K562 (cell line): Measurements from ENCODE around the gene WNT11. TPM values are rescaled to one million over a fixed set of nuclear protein-coding genes. Genes with fewer than 3 reads are reported as not detected.

Source experiments
- ATAC-seq: fragments of 200-7000 bp; cut with Tn5 transposase; 3 replicates; pipeline ENCODE4 v1.9.1; 2020; ENCODE audit warnings: moderate library complexity
- BruUV-seq: library from RNA; stranded (reverse); fragments of 400-500 nt; replicated peaks from 2 replicates; lab custom pipeline; 2021; lab: Mats Ljungman, UMichigan
- CTCF ChIA-PET: fragments of 300-600 bp; formaldehyde crosslinking; extraction: SDS; loops from one replicate; lab custom pipeline; 2021; ENCODE audit warnings: low intra/inter-chr PET ratio; lab: Yijun Ruan, JAX
- POLR2A ChIA-PET: fragments of 300-600, 350-650 bp; sonication (Branson Sonifier 250); formaldehyde crosslinking; extraction: SDS; loops from one replicate; lab custom pipeline; 2021; ENCODE audit warnings: antibody characterized with exemption, inconsistent platforms; lab: Yijun Ruan, JAX
- DNase-seq, 4 experiments: peaks; one replicate each; pipeline versions ENCODE4 v3.0.0 to v3.0.0-alpha.2; 2011 to 2018; ENCODE audit warnings: low spot score in 3 of 4, mixed read lengths in 3 of 4; ENCODE audit errors: extremely low read depth in 1 of 4
- FAIRE-seq: peaks from 2 replicates; lab custom pipeline; 2011; peaks lifted over from hg19 to GRCh38; lab: Jason Lieb, UNC
- H2AFZ ChIP-seq: 2 replicates; pipeline ENCODE4 v1.6.0; 2011; ENCODE audit warnings: low read depth, low read length, control low read depth, inconsistent platforms
- H3K27ac ChIP-seq: fragments of 200-600 bp; 3 replicates; pipeline ENCODE4 v1.8.0; 2011; ENCODE audit warnings: low read depth, mild to moderate bottlenecking, control low read depth, inconsistent platforms, low read length, moderate library complexity, mixed read lengths; ENCODE audit errors: extremely low read depth
- H3K27me3 ChIP-seq, 2 experiments: fragments of 300-600 bp in 1 of 2; 2 replicates in 1 of 2; 3 replicates in 1 of 2; pipeline versions ENCODE4 v1.6.0 to v1.8.0; 2011; ENCODE audit warnings: inconsistent platforms in 2 of 2, low read length in 2 of 2, mild to moderate bottlenecking in 1 of 2, mixed read lengths in 1 of 2, moderate library complexity in 1 of 2; ENCODE audit not compliant: control insufficient read depth in 2 of 2, insufficient read depth in 2 of 2
- H3K36me3 ChIP-seq: fragments of 300-600 bp; 3 replicates; pipeline ENCODE4 v1.8.0; 2011; ENCODE audit warnings: mild to moderate bottlenecking, low read length, inconsistent platforms; ENCODE audit not compliant: control insufficient read depth, insufficient read depth
- H3K4me1 ChIP-seq, 2 experiments: fragments of 200-600 bp in 1 of 2; replicated peaks in 1 of 2; 2 replicates in 1 of 2; 3 replicates in 1 of 2; pipeline versions ENCODE4 v1.5.1 to v1.8.0; 2011; ENCODE audit warnings: inconsistent platforms in 2 of 2, low read length in 2 of 2, mild to moderate bottlenecking in 1 of 2, mixed read lengths in 1 of 2, moderate library complexity in 1 of 2; ENCODE audit not compliant: control insufficient read depth in 2 of 2, insufficient read depth in 2 of 2
- H3K4me2 ChIP-seq: 2 replicates; pipeline ENCODE4 v1.6.1; 2011; ENCODE audit warnings: low read length, control low read depth, inconsistent platforms, mixed read lengths; ENCODE audit not compliant: insufficient read depth
- H3K4me3 ChIP-seq: fragments of 200-600 bp; sonication (generic), shearing (Covaris generic); 2 replicates; pipeline ENCODE4 v1.5.1; 2016; ENCODE audit warnings: control low read depth, inconsistent platforms
- H3K79me2 ChIP-seq: fragments of 200-600 bp; 3 replicates; pipeline ENCODE4 v1.8.0; 2011; ENCODE audit warnings: low read length, inconsistent platforms; ENCODE audit not compliant: control insufficient read depth, insufficient read depth
- H3K9ac ChIP-seq, 2 experiments: 2 replicates each; pipeline versions ENCODE4 v1.6.0 to v1.6.1; 2011; ENCODE audit warnings: low read depth in 2 of 2, low read length in 2 of 2, control low read depth in 1 of 2, inconsistent platforms in 1 of 2, mild to moderate bottlenecking in 1 of 2, mixed read lengths in 1 of 2; ENCODE audit not compliant: insufficient read depth in 1 of 2
- H3K9me1 ChIP-seq: one replicate; pipeline ENCODE4 v1.6.0; 2011; ENCODE audit warnings: inconsistent platforms, mild to moderate bottlenecking, low read length, moderate library complexity; ENCODE audit not compliant: control insufficient read depth, insufficient read depth
- H3K9me3 ChIP-seq: replicated peaks from 2 replicates; pipeline ENCODE4 v1.5.1; 2011; ENCODE audit warnings: low read depth, low read length, inconsistent platforms; ENCODE audit not compliant: control insufficient read depth, insufficient read depth
- H4K20me1 ChIP-seq: replicated peaks from 2 replicates; pipeline ENCODE4 v1.6.1; 2011; ENCODE audit warnings: low read length, inconsistent platforms, mixed read lengths; ENCODE audit not compliant: control insufficient read depth, insufficient read depth
- BCOR ChIP-seq: fragments of 450-650 bp; IDR thresholded peaks from 2 replicates; pipeline ENCODE4 v1.6.1; 2016
- BRD4 ChIP-seq: fragments of 200-600 bp; sonication (generic); IDR thresholded peaks from 2 replicates; pipeline ENCODE4 v1.6.1; 2017; ENCODE audit warnings: inconsistent platforms
- CEBPB ChIP-seq: fragments of 450-650 bp; IDR thresholded peaks from 2 replicates; pipeline ENCODE4 v1.6.1; 2016; ENCODE audit warnings: missing genetic modification characterization, missing compliant biosample characterization
- CEBPZ ChIP-seq: fragments of 150-350 bp; IDR thresholded peaks from 2 replicates; pipeline ENCODE4 v1.6.1; 2014; ENCODE audit warnings: low read depth, mild to moderate bottlenecking, low read length, borderline replicate concordance
- GATAD2B ChIP-seq: fragments of 450-650 bp; IDR thresholded peaks from 2 replicates; pipeline ENCODE4 v1.6.1; 2017; ENCODE audit warnings: mild to moderate bottlenecking, borderline replicate concordance
- HDAC6 ChIP-seq: IDR thresholded peaks from 2 replicates; pipeline ENCODE4 v1.6.1; 2012; ENCODE audit warnings: low read depth, mild to moderate bottlenecking, control low read depth, inconsistent platforms, low read length, moderate library complexity
- NEUROD1 ChIP-seq: fragments of 150-350 bp; IDR thresholded peaks from 2 replicates; pipeline ENCODE4 v1.6.1; 2014; ENCODE audit warnings: borderline replicate concordance, low read length, low read depth; ENCODE audit not compliant: partially characterized antibody
- PHB ChIP-seq: fragments of 250-450 bp; sonication (Bioruptor Pico); IDR thresholded peaks from 2 replicates; pipeline ENCODE4 v1.5.0; 2021
- RBM15 ChIP-seq: fragments of 200-400 bp; formaldehyde crosslinking; IDR thresholded peaks from 2 replicates; pipeline ENCODE4 v1.6.1; 2018; ENCODE audit warnings: mild to moderate bottlenecking, low read length, moderate library complexity; ENCODE audit not compliant: insufficient read depth
- SMAD1 ChIP-seq: fragments of 150-350 bp; IDR thresholded peaks from 2 replicates; pipeline ENCODE4 v1.6.1; 2014; ENCODE audit warnings: low read length, low read depth; ENCODE audit not compliant: partially characterized antibody
- SP2 ChIP-seq: IDR thresholded peaks from 2 replicates; pipeline ENCODE4 v1.6.1; 2011; ENCODE audit warnings: mild to moderate bottlenecking, low read depth, low read length, moderate library complexity; ENCODE audit not compliant: poor library complexity, severe bottlenecking; ENCODE audit errors: extremely low read depth
- ZBTB8A ChIP-seq: fragments of 450-650 bp; IDR thresholded peaks from 2 replicates; pipeline ENCODE4 v1.6.1; 2018; ENCODE audit warnings: mild to moderate bottlenecking, moderate library complexity; ENCODE audit not compliant: partially characterized antibody
- ZNF165 ChIP-seq: fragments of 250-450 bp; sonication (Bioruptor Pico); IDR thresholded peaks from 2 replicates; pipeline ENCODE4 v1.4.0; 2020; ENCODE audit warnings: borderline replicate concordance
- WGBS: fragments of 100-300 bp; shearing (Covaris generic); methylation state at CpG from one replicate; pipeline ENCODE4 v1.1.6; 2016; ENCODE audit warnings: low coverage, mixed read lengths; ENCODE audit not compliant: insufficient coverage; ENCODE audit errors: missing lambda C conversion rate; 5-methylcytosine and 5-hydroxymethylcytosine counted together
- in situ Hi-C: fragments of 300-500 bp; cut with MboI; formaldehyde crosslinking; loops from 4 replicates; pipeline ENCODE4 v1.15.0; 2018; ENCODE audit warnings: inconsistent platforms, mixed read lengths
- intact Hi-C: fragments of 100-400 bp; cut with micrococcal nuclease; formaldehyde crosslinking; loops from 2 replicates; pipeline ENCODE4 v1.14.2; 2022
- polyA plus RNA-seq, 8 experiments: library from polyadenylated mRNA; depleted of rRNA in 4 of 8; stranded (reverse) in 5 of 8; unstranded in 3 of 8; fragments of >200 nt; fragmentation: Nextera tagmentation in 2 of 8; fragmentation: Illumina TruSeq in 1 of 8; extraction: Ambion mirVana in 2 of 8; extraction: Trizol in 1 of 8; gene quantifications; 2 replicates each; pipeline versions ENCODE4 v1.2.1 to v1.2.3, GENCODE V29; 2011 to 2014; ENCODE audit warnings: inconsistent platforms in 1 of 8, missing spikeins in 1 of 8
- total RNA-seq, 7 experiments: library from RNA; depleted of rRNA in 6 of 7; stranded (reverse); fragments of >200 nt in 6 of 7; fragmentation: Illumina TruSeq in 2 of 7; extraction: Trizol in 2 of 7; gene quantifications; 2 replicates each; pipeline versions ENCODE4 v1.2.1 to v1.2.3, GENCODE V29; 2011 to 2021; ENCODE audit warnings: low replicate concordance in 1 of 7
- TF ChIP-seq, protein P1 (sequence below): sonication (generic); formaldehyde crosslinking; IDR thresholded peaks from 2 replicates; pipeline ENCODE4 v1.8.0; 2022; ENCODE audit warnings: missing genetic modification reagents, mild to moderate bottlenecking, moderate library complexity, borderline replicate concordance
- TF ChIP-seq, protein P2 (sequence below): IDR thresholded peaks from 2 replicates; pipeline ENCODE4 v1.6.1; 2014; ENCODE audit warnings: antibody characterized with exemption

Gene WNT11
- total and polyA plus RNA-seq, 9 of the 15 experiments (the other 6 are each of a cell fraction or from before 2014, with no cell fraction given): 0.03 to 0.20 (median 0.09) TPM; not detected in 4

- Histone ChIP-seq H3K27ac (no peak overlapping the region), H3K4me1 (peaks cover 5 to 20% of the 10 kb centered on the region in 2 experiments; a peak in 3 of 5 replicates), H3K4me2 (no peak overlapping the region), H2AFZ (no peak overlapping the region), H3K36me3 (no peaks in the 10 kb centered on the region), H4K20me1 (no peaks in the 10 kb centered on the region), H3K9me1 (no peaks in the 10 kb centered on the region), H3K27me3 (peaks cover 0 to 15% of the 10 kb centered on the region in 2 experiments; a peak in 2 of 5 replicates), H3K4me3 (no peak overlapping the region), H3K9me3 (no peaks in the 10 kb centered on the region), H3K9ac (no peak overlapping the region), H3K79me2 (no peaks in the 10 kb centered on the region)
- ChIA-PET POLR2A (interaction anchor here (0.6 to 0.7 kb wide), 2 partner anchors 13 to 1231 kb away, joined by 3 to 5 read pairs; no protein-coding TSS in a partner anchor), CTCF (no interaction called here)
- ATAC-seq (no peak), DNase-seq (no peak), FAIRE-seq (no peak)
- TF ChIP-seq CEBPZ: no peak
- no peak for TF ChIP-seq GATAD2B
- TF ChIP-seq ZNF165 (CRISPR knock-in tag): no peak
- no peak for TF ChIP-seq BRD4
- TF ChIP-seq, protein P1, sequence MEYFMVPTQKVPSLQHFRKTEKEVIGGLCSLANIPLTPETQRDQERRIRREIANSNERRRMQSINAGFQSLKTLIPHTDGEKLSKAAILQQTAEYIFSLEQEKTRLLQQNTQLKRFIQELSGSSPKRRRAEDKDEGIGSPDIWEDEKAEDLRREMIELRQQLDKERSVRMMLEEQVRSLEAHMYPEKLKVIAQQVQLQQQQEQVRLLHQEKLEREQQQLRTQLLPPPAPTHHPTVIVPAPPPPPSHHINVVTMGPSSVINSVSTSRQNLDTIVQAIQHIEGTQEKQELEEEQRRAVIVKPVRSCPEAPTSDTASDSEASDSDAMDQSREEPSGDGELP (CRISPR knock-in tag): no peak
- TF ChIP-seq, protein P2, sequence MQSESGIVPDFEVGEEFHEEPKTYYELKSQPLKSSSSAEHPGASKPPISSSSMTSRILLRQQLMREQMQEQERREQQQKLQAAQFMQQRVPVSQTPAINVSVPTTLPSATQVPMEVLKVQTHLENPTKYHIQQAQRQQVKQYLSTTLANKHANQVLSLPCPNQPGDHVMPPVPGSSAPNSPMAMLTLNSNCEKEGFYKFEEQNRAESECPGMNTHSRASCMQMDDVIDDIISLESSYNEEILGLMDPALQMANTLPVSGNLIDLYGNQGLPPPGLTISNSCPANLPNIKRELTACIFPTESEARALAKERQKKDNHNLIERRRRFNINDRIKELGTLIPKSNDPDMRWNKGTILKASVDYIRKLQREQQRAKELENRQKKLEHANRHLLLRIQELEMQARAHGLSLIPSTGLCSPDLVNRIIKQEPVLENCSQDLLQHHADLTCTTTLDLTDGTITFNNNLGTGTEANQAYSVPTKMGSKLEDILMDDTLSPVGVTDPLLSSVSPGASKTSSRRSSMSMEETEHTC: no peak
- TF ChIP-seq RBM15: no peak
- TF ChIP-seq BCOR: no peak
- no peak for TF ChIP-seq CEBPB (tag)
- TF ChIP-seq NEUROD1: no peak
- no peak for TF ChIP-seq HDAC6
- no peak for TF ChIP-seq ZBTB8A
- TF ChIP-seq SP2: no peak
- no peak for TF ChIP-seq SMAD1
- no peak for TF ChIP-seq PHB (CRISPR knock-in tag)
- BruUV-seq: no TSS peak
- intact Hi-C loops (no loop called here), in situ Hi-C loops (no loop called here)
- 30% methylated on average over 7 of the region's 7 CpGs for WGBS
Observed at GRCh38 chr11:76240666-76241065, 34.4 kb upstream of the WNT11 start.
